GM12891 (cell line): ENCODE data around the gene ALDH1A1.

Source experiments
- PAX5 ChIP-seq: IDR thresholded peaks from 2 replicates; pipeline ENCODE4 v1.6.1; 2011; ENCODE audit warnings: low read length, moderate library complexity, mild to moderate bottlenecking; ENCODE audit not compliant: insufficient read depth, severe bottlenecking
- POLR2A ChIP-seq: IDR thresholded peaks from 2 replicates; pipeline ENCODE4 v1.6.1; 2011; ENCODE audit warnings: low read depth, low read length, control low read depth
- POLR2AphosphoS5 ChIP-seq: IDR thresholded peaks from 2 replicates; pipeline ENCODE4 v1.6.1; 2011; ENCODE audit warnings: low read depth, low read length, control low read depth
- TAF1 ChIP-seq: IDR thresholded peaks from 2 replicates; pipeline ENCODE4 v1.6.1; 2011; ENCODE audit warnings: low read depth, low read length, control low read depth

DNA sequence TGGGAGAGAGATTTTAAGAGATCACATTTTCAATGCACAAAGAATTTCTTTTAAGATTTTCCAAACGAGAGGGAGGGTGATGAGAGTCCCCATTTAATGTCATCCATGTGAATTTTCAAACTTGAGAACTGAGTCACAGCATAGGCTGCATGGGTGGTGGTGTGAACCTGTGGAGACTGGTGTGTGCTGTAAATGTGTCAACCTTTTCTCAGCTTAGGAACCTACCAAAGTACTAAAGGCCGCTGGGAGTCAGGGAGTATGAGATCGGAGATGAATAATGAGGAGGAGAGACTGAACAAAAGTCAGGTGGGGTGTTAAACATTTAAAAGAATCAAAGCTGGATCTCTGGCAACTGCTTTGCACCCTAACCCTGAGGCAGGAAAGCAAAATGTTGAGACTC, 7.5 kb downstream of the ALDH1A1 start:
- no peak for TF ChIP-seq POLR2A
- TF ChIP-seq POLR2AphosphoS5: no peak
- no peak for TF ChIP-seq PAX5
- TF ChIP-seq TAF1: no peak
